NCI-H2081 (cell line): ENCODE results near the gene PATE2.

Source experiments
- DNase-seq, 2 experiments: peaks; one replicate each; lab custom pipeline; 2025; lab: John Stamatoyannopoulos, UW

The PATE2 gene

DNA sequence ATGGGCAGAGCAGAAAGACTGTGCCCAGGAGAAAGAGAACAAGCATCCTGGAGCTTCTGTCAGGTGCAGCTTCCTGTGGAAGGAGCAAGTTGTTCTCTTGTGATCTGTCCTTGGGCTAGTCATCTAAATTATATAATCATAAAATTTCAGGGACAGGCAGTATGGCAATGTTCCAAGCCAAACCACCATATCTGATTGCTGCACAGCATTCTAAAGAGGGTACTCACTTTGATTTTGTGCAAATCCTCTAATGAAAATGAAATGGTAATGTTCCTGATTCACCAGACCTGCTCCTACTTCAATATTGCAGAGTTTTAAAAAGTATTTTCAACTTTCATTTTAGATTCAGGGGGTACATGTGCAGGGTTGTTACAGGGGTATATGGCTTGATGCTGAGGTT, at the start of gene PATE2:
TSS of gene PATE2 (minus strand) at position 101 of the 400 bp plus-strand sequence. CDS start at position 46, 55 bp downstream.
- DNase-seq: no peak

DNA sequence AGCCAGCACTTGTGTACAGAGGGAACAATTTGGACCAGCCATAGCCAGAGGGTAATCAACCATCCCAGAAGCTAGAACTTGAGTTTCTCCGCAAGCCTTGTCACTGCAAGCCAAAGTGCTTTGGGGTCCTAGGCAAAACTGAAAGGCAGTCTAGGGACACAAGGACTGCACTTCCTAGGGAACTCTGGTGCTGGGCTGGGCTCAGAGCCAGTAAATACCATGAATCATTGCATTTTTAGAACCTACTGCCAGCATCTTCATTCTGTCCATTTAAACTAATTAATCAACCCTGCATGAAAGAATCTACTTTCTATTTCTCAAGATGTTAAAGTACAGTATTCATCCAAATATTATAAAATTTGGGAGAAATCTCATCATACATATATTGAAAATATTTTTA, 29.3 kb upstream of the PATE2 start:
- no peak for DNase-seq

DNA sequence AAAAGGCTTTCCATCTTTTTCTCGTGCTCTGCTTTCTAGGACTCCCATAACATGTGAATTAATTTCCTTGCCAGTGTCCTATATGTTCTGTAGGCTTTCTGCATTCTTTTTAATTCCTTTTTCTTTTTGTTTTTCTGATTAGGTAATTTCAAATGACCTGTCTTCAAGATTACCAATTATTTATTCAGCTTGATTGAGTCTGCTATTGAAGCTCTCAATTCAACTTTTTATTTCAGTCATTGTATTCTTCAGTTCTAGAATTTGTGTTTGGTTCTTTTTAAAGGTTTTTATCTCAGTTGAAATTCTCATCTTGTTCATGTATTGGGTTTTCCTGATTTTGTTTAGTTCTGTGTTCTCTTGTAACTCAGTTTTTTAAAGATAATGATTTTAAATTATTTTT, 23.8 kb upstream of the PATE2 start:
- DNase-seq: no peak

DNA sequence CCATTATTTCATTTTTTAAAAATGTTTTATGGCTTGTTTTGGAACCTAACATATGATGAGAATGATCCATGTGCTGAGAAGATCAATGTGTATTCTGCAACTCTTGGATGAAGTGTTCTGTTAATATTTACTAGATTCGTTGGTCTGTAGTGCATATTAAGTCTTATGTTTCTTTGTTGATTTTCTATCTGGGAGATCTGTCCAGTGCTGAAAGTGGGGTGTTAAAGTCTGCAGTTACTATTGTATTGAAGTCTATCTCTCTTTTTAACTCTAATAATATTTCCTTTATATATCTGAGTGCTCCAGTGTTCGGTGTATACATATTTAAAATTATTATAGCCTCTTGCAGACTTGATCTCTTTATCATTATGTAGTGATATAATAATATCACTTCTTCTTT, 21.2 kb upstream of the PATE2 start:
- no peak for DNase-seq

DNA sequence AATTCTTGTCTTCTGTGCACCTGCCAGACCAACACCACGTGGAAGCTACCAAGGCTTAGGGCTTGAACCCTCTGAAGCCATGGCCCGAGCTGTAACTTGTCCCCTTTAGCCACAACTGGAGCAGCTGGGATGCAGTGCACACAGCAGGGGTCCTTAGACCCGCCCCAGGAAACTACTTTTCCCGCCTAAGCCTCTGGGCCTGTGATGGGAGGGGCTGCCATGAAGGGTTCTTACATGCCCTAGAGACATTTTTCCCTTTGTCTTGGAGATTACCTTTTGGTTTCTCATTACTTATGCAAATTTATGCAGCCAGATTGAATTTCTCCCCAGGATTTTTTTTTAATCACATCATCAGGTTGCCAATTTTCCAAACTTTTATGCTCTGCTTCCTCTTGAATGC, 19.0 kb upstream of the PATE2 start:
- no peak for DNase-seq

DNA sequence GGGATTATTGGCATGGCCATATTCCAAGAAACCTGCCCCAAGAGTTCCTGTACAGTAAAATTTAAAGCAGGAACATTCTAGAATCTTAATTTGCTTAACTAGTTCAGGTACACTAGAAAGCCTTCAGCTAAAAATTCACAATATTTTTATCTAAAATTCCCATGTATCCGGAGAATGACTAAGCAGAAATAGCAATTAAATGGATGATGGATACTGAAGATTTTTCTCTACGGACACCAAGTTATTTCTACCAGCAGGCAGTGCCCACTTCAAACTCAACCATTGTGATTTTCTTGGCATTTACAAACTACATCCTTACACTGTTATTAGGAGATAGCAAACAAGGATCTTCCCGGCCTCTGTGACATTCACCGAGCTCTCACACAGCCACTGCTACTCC, 12.2 kb upstream of the PATE2 start:
- DNase-seq: no peak

DNA sequence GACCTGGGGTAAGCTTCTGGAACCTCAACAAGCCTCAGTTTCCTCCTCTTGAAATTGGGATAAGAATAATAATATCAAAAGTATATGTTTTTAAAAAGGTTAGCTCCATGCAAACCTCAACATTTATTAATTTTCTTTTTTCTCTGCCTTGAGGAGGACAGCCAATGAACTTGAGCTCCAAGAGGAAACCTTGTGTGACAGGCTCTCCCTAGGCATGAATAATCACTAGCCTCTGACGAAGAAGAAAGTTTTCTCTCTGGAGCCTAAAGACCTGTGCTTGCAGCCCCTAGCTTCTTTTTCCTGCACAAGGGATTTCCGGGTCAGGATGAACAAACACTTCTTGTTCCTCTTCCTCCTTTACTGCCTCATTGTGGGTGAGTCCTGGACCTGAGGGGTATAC, 9.2 kb upstream of the PATE2 start, which contains the start of gene PATE3:
TSS of gene PATE3 (plus strand) at position 301 of the 400 bp plus-strand sequence. CDS start at position 326, 25 bp downstream.
- DNase-seq: no peak

DNA sequence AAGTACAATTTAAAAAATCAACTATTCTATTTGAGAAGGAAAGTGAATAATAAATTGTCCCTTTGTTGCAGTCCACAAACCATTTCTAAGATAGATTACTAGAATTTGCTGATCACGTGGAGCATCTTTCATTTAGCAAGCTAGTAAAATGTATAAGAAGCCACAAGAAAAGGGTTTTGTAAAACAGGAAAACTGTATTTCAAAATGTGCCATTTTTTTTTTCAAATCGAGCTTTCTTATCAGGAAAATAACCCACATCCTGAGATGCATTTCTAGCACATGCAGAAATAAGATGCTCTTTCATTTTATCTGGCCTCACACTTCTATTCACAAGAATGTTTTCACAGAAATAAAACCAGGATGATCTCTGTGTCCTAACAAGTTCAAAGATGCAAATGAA, 6.0 kb upstream of the PATE2 start:
- DNase-seq: no peak

DNA sequence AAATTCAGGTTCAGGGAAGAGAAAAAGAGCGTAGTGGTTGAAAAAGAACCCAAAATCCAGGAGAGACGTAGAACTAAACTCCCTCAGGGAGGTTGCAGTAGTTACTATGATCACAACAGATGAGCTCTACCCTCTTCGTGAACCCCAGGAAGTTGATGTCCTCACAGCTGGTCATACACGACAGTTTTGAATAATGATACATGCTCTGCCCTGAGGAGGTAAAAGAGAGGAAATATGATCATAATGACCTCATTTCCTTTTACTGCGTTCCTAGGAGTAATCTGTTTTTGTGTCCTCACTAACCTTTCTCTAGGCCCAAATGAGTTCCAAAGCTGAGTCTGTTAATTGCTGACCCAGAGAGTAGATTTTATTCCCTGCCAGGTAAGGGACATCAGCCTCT, 1.3 kb downstream of the PATE2 start:
- DNase-seq: no peak

DNA sequence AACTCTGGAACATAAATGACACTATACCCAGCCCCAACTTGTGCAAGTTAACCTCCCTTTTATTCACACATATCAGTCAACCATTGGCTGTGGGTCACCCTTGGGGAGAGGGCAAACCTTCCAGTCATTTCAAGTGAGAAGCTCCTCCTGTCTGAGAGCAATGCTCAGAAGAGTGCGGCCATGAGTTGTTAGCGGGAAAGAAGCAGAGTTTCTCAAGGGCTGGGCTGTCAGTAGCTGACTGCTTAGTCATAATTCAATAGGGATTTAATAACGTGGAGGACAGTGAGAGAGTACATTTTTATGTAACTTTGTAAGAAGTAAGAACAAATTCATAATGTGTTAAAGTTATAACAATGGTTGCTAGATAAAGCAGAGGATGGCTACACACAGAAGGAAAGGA, 5.1 kb downstream of the PATE2 start:
- DNase-seq: no peak

DNA sequence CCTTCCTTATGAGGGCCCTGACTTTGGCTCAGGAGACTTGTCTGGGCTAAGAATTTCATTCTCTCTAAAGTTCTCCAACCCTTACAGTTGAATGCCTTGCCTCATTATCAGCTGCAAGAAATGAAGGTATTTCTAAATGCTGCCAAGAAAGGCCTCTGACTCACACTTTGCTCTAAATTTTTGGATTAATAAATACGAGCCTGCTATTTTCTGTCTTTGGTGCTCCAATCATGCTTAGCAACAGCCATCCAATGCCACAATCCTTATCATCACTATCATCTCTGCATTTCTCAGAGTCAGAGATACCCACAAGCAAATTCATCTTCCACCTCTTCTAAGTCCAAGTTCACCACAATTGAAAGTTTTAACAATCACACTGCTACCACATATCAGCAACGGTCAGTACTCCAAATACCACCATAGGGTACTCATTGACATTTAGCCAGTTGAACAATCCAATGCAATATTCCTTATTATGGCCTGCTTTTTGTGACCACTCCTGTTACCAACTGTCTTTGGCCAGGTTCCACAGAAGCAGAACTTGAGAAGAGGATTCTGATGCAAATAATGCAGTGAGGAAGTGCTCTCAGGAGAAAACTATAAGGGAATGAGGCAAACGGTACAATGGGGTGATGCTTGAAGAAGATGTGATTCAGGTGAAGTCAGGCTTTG, 5.7 kb downstream of the PATE2 start:
- DNase-seq: no peak

DNA sequence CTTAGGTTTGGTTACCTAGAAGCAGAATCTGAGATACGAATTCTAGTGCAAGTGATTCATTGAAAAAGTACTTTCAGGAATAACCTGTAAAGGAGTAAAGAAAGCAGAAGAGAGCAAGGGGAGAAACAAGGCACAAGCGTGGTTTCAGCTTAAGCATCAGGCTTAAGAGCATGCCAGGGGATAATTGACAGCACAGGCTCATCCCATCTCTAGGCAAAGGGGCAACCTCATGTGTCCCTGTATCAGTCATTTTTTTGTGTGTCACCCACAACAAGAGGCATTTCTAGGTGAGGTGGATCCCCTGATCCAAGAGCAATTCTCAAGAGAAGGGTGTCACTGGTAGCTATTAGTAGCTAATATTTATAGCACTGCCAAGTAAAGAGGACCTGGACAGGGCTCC, 8.0 kb downstream of the PATE2 start:
- DNase-seq: no peak

DNA sequence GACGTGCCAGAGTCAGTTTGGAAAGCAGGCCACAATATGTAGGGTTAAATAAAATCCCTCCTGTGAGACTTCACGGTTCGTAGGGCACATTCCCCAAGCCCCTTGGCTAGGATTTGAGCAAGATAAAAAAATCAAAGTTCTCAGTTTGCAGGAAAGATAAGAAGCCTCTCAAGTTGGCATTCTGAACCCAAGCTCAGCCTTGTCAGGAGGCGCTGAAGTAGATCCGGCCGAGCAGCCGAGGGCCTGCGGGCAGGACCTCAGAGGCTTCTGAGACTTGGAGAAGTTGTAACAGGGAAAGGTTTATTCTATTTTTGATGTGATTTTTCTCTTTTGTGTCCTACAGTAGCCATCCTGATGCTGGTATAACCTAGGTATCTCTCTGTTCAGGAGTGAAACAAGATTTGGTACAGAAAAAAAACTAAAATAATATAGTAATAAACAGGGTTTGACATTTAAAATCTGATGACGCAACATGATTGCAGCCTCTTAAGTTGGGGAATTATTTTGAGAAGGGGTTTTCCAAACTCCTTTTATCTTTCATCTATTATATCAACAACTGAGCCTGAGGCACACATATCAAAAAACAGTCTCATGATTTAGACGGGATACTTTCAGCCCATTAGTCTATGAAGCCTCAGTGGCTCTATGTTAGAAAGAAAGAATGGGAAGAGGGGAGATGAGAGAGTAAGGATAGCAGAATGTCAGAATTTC, 10.1 kb downstream of the PATE2 start:
- no peak for DNase-seq

DNA sequence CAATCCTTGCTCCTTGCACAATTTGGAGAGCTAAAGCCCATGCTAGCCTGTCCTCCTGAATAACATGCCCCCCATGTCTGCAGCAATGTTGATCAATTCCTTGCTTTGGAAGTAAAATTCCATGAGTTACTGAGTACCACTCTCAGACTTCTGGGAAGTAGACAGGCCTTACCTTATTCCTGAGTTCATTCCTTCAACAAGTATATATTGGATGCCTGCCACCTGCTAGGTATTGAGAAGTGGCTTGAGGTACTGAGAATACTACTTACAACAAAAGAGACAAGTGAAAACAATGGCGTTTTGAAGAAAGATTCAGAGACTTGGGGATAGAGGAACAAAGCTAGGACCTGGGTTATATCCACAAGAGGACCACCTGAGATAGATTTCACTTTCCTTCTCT, 12.4 kb downstream of the PATE2 start:
- no peak for DNase-seq

DNA sequence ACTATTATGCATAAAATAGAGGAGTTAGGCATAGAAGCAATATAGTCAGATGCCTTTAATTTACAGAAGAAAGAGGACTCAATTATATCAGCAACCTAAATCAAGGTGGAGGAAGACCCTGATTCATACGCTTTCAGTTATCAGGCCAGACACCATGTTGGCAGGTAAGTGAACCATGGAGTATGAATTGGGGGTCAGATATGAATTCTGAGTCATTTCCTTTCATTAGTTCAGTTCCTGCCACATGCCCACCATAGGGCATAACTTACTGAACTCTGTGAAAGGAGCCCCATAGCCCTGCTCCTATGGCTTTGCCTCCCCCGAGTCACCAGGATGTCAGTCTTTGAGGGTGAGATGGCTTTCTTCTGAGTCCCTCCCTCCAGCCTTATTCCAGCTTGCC, 15.1 kb downstream of the PATE2 start:
- DNase-seq: no peak

DNA sequence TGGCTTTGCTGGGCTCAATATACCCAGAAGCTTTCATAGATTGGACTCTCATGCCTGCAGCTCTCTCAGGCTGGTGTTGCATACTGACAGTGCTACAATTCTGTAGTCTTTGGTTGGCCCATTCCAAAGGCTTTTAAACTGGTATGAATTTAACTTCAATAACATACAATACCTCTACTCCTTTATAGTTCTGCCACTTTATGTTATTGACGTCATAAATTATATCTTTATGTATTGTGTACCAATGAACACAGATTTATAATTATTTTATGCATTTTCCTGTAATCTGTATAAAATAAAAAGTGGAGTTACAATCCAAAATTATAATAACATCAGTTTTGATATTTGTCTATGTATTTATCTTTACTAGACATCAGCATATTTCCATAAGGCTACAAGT, 16.2 kb downstream of the PATE2 start:
- no peak for DNase-seq

DNA sequence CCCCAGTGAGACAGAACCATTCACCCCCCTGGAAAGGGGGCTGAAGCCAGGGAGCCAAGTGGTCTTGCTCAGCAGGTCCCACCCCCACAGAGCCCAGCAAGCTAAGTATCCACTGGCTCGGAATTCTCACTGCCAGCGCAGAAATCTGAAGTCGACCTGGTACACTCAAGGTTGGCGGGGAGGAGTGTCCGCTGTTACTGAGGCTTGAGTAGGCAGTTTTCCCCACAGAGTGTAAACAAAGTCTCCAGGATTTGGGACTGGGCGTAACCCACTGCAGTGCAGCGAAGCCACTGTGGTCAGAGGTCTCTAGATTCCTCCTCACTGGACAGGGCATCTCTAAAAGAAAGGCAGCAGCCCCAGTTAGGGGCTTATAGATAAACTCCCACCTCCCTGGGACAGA, 22.6 kb downstream of the PATE2 start:
- DNase-seq: no peak

DNA sequence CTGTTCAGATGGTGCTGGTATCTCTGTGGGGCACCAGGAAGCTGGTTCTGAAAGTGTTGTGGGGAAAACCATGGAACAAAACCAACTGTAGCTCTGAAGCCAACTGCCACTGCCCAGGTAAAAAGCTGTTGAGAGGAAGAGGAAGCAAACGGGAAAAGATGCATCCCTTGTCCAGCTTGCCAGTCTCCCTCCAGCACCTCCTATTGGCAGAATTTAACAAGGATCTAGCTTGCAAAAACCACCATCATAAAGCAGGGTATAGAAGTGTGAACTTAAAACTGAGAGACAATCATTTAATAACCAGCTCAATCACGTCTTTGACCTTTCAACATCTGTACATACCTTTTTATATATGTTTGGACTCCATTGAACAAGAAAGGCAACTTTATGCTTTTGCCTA, 28.0 kb downstream of the PATE2 start:
- no peak for DNase-seq

DNA sequence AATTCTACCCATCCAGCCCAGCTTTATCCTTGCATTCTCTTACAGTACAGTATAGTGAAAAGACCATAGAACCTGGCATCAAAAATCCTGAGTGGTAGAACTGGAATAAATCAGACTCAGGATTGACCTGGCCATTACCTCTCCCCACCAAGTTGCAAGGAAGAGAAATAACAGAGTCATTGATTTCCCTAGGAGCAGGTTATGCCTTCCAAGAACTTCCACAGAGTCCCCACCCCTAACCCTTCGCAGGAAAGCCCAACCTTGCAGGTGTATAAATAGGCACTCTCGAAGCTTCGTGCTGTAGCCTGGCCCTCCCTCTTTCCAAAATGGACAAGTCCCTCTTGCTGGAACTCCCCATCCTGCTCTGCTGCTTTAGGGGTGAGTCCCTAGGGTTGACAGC, 32.6 kb downstream of the PATE2 start, which contains the start of gene PATE1:
TSS of gene PATE1 (plus strand) at position 301 of the 400 bp plus-strand sequence. CDS start at position 327, 26 bp downstream.
- no peak for DNase-seq

DNA sequence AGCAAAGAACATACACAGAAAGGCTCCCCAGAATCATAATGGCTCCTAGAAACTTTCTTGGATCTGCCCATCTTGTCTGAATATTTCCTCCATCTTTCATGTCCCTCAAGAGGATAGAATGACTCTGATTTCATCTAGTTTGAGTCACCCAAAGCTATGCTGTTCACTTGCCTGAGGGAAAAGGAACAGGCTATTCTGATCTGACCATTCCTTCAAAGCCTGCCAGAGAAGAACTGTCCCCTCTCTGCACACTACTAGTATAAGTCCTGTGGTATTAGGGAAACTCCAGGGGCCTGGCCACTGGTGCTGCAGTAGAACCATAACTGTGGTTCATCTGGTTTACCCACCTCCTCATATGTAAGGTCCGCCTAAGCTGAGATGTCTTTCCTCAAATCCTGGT, 34.9 kb downstream of the PATE2 start:
- DNase-seq: no peak

DNA sequence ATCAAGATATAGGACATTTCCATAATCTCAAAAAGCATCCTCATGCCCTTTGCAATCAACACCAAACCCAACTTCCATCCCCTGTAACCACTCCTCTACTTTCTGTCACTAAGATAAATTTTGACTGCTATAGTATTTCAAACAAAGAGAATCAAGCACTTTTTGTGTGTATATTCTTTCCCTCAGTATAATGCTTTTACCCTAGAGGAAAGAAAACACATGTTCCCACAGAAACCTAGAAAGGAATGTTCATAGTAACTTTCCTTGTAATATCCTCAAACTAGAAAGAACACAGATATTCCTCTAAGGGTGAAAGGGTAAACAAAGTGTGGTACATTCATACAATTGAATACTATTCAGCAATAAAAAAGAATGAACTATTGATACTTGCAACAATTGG, 38.0 kb downstream of the PATE2 start:
- no peak for DNase-seq

DNA sequence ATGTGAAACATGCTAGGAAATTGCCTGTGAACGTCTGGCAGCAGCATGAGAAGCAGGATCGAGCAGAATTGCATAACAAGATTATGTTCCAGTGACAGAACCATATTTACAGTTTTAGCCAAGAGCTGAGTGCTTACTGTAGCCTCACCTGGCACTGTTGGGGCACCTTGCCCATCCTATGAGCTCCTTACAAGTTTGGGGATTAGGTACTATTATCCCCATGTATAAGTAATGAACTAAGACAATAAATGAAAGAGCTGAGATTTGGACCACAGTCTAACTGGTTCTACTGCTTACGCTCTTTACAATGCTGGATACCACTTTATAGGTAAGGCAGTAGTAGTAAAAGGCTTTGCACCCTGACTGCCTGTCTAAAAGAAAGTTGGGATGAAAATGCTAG, 49.7 kb downstream of the PATE2 start:
- DNase-seq: no peak
